CD4-positive, alpha-beta T cell treated with Interleukin-10 for 1 hour (primary cell): Measurements from ENCODE around the gene RAMP3.
"Not testable (repeated sequence)": the region's sequence is repeated elsewhere in the genome, so short reads cannot be mapped to it uniquely, and the experiment has no call there.

Experiments used
- DNase-seq: peaks from one replicate; pipeline ENCODE4 v3.0.0-alpha.2; 2020

The RAMP3 gene

DNA sequence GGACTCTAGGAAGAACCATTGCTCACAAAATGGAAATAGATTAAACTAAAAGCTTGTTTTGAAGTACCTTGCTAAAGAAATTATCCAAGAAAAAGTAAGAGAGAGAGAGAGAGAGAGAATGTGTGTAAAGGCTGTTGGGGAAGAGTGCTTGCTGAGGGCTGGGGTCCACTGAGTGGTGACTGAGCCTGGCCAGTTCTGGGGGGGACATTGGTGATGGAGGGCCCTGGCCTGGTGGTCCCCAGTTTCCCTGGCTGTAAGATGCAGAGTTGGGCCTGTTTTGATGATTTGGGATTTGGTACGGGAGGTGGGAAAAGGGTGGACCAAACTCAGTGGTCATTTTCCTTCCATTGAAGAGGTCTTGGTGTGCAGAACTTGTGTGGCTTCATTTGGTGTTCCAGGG lies 880 bp downstream of the RAMP3 start:
- no peak for DNase-seq

GRCh38 chr7:45159296-45159695 lies 1.7 kb downstream of the RAMP3 start:
- no peak for DNase-seq

GRCh38 chr7:45160417-45160881 lies 2.9 kb downstream of the RAMP3 start:
- no peak for DNase-seq

DNA sequence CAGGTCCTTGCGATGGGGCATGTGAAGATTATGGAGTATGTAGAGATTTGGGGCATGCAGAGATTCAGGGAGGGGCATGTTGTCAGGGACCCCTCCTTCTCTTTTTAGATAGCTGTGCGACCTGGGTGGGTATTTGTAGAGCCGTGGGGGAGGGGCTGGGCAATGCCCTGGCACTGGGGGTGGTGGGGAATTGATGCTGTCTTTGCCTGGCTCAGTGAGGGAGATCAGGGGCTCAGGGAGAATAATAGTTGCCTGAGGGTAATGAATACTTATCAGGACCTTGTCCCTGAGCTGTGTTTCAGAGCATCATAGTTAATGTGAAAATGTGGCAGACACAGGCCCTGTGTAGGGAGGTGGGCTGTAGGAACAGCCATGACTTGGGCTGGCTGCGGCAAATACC lies 3.5 kb downstream of the RAMP3 start:
- DNase-seq = no peak

DNA sequence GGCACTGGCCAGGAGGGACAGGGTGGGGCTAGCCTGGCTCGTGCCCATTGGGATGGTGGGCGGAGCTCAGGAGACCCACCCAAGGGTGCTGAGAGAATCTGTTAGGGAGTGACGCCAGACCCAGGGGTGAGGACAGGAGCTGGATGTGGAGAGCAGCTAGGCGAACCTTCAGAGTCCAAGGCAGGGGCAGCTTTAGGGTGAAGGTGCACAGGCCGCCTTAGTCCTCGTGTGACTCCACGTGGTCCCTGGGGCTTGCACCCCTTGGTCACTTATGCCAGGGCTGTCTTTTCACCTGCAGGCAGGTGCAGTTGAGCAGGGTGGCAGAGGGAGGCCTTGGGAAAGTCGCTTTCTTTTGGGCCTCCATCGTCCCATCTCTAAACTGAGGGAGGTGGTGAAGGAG lies 4.3 kb downstream of the RAMP3 start:
- DNase-seq = no peak

DNA sequence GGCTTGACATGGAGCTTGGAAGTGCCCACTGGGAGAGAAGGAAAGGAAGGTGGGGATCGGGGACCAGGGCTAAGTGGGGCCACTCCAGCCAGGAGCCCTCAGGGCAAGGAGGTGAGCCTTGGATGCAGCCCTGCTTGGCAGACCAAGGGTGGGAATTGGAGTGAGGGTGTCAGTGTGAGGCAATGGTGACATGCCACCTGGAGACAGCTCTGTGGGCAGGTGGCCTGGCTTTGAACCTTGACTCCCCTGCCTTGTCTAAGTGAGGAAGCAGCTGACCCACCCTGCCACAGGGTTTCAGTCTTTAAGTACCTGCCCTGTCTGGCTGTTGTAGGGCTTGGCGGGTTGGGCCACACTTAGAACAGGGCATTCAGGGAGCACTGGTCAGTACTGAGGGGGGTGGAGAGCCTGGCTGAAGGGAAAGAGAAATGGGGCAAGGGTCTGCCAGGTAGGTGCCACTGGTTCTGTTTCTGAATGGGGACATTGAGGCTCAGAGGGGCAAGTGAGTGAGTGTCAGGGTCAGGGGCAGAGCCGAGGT lies 4.8 kb downstream of the RAMP3 start:
- no peak for DNase-seq

GRCh38 chr7:45162943-45163691 lies 5.5 kb downstream of the RAMP3 start:
- no peak for DNase-seq

GRCh38 chr7:45163692-45164052 lies 6.1 kb downstream of the RAMP3 start:
- DNase-seq = no peak

- DNase-seq = not testable (repeated sequence)
These were observed 6.7 kb downstream of the RAMP3 start for GRCh38 chr7:45164271-45164670.

DNA sequence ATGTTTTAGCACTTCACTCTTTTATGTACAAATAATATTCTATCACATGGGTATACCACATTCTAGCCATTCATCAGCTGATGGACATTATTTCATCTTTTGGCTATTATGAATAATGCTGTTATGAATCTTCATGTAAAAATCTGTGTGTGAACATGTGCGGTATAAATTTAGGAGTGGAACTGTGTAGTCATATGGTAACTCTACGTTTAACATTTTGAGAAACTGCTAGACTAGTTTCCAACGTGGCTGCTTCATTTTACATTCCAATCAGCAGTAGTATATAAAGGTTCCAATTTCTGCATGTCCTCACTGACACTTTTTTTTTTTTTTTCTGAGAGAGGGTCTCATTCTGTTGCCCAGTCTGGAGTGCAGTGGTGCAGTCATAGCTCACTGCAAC lies 8.3 kb downstream of the RAMP3 start:
- DNase-seq = no peak

- DNase-seq = no peak
These were observed 14.4 kb downstream of the RAMP3 start for GRCh38 chr7:45171946-45172345.

- DNase-seq = no peak
These were observed 16.2 kb downstream of the RAMP3 start for GRCh38 chr7:45173596-45174327.

- DNase-seq = no peak
These were observed 16.7 kb downstream of the RAMP3 start for GRCh38 chr7:45174328-45174610.

DNA sequence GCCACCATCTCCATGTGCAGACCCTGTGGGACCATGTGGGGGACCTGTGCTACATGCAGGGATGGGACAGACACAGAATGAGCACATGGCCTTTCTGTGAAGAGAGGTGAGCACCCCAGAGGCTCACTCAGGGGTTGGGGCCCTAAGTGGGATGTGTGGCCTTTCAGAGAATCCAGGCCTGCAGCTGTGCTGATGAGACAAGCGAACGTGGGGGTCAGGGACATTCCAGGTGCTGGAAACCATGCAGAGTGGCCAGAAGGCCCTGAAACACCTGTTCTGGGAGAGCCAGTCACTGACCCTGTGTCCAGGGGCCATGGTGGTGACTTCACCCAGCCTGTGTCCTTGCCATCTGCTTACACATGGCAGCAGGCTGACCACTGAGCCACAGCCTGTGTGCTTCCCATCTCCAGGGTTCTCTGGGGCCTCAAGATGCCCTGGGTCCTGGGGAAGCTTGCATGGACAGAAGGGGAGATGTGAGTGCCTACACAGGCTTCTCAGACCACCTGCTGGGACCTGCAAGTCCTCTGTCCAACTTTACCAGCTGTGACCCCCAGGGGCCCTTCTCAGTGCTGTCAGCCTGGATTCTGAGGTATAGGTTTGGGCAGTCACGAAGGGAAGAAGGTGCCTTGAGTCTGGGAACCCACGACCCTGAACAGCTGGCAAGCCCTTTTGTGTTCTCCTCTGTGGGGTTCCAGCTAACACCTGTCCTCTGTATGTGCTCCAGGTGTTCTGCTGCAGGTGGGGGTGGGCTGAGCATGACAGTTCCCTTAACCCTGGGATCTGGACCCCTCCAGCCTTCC lies 17.6 kb downstream of the RAMP3 start:
- no peak for DNase-seq

DNA sequence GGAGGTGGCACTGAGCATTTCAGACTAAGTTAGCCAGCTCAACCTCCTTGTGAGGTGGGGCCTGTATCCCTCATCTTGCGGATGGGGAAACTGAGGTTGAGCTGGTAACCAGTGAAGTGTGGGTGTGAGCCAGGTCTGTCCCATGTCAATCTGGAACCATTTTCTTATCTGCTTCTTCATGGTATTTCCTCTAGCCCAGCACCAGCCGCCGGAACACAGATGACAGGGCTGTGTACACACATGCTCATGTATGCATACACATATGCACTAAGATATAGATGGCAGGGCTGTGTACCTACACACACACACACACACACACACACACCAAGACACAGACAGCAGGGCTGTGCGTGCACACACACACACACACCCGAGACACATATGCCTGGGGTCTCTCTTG lies 18.5 kb downstream of the RAMP3 start:
- no peak for DNase-seq

GRCh38 chr7:45176886-45177731 lies 19.5 kb downstream of the RAMP3 start:
- no peak for DNase-seq

GRCh38 chr7:45177801-45178200 lies 20.2 kb downstream of the RAMP3 start:
- DNase-seq = no peak

GRCh38 chr7:45178241-45179225 lies 20.9 kb downstream of the RAMP3 start:
- DNase-seq = no peak

DNA sequence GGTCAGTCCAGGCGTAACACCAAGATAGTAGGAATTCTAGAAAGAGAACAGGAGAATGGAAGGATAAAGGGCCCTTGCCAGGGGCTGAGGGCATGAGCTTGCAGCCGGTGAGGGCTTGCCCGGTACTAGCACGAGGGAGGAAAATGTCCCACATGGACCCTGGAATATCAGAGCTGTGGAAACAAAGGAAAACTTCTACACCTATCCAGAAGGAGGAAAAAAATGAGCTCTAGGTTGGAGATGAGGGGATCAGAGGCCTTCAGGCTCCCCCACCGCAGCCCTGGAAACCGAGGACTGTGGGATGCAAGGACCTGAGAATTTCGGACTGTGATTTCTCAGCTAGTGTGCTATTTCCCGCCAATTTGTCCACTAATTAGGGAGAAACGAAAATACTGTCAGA lies 22.1 kb downstream of the RAMP3 start:
- DNase-seq = no peak

- no peak for DNase-seq
These were observed 22.7 kb downstream of the RAMP3 start for GRCh38 chr7:45180084-45180986.
